ENCODE results near the gene GRID2.

DNA sequence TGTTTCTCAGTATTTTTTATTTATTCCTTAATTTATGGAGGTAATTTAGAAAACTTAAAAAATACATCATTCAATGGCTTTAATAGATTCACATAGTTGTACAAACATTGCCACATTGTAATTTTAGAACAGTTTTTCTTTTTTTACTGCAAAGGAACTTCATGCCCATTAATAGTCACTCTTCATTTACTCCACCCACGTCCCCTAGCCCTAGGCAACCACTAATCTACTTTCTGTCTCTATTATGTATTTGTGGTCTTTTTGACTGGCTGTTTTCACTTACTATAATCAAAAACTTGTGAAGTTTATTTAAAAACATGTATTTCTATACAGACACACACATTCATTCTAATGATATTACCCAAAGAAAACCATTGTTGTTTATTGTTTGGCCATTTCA lies 664.8 kb downstream of the GRID2 start:
- TF ChIP-seq POLR2AphosphoS5 (IDR thresholded peaks at IDR 0.05) = no peak
- TF ChIP-seq, protein P1, sequence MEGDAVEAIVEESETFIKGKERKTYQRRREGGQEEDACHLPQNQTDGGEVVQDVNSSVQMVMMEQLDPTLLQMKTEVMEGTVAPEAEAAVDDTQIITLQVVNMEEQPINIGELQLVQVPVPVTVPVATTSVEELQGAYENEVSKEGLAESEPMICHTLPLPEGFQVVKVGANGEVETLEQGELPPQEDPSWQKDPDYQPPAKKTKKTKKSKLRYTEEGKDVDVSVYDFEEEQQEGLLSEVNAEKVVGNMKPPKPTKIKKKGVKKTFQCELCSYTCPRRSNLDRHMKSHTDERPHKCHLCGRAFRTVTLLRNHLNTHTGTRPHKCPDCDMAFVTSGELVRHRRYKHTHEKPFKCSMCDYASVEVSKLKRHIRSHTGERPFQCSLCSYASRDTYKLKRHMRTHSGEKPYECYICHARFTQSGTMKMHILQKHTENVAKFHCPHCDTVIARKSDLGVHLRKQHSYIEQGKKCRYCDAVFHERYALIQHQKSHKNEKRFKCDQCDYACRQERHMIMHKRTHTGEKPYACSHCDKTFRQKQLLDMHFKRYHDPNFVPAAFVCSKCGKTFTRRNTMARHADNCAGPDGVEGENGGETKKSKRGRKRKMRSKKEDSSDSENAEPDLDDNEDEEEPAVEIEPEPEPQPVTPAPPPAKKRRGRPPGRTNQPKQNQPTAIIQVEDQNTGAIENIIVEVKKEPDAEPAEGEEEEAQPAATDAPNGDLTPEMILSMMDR (IDR thresholded peaks at IDR 0.05) = no peak
- TF ChIP-seq EP300 (IDR thresholded peaks at IDR 0.05) = no peak

All from stomach (tissue), 4 donors.